Breast epithelium (tissue), 3 donors: ENCODE data around the gene USHBP1.
A peak's percentile ranks its signal among the peaks of the same experiment; 100 is the strongest.

Source experiments
- POLR2A ChIP-seq: fragments of 450-650 bp; IDR thresholded peaks from one replicate; pipeline ENCODE4 v1.6.1; 2016; ENCODE audit warnings: antibody characterized with exemption, mild to moderate bottlenecking, moderate library complexity
- POLR2AphosphoS5 ChIP-seq, 3 donors: sonication (generic); formaldehyde crosslinking; IDR thresholded peaks; one replicate each; pipeline ENCODE4 v1.6.1; 2017; ENCODE audit warnings: antibody characterized with exemption in 3 of 3
- TF ChIP-seq, protein P1 (sequence below), 3 donors: fragments of 450-650 bp; IDR thresholded peaks; one replicate each; pipeline ENCODE4 v1.5.1; 2016 to 2017; ENCODE audit warnings: antibody characterized with exemption in 3 of 3, mild to moderate bottlenecking in 3 of 3, moderate library complexity in 3 of 3

DNA sequence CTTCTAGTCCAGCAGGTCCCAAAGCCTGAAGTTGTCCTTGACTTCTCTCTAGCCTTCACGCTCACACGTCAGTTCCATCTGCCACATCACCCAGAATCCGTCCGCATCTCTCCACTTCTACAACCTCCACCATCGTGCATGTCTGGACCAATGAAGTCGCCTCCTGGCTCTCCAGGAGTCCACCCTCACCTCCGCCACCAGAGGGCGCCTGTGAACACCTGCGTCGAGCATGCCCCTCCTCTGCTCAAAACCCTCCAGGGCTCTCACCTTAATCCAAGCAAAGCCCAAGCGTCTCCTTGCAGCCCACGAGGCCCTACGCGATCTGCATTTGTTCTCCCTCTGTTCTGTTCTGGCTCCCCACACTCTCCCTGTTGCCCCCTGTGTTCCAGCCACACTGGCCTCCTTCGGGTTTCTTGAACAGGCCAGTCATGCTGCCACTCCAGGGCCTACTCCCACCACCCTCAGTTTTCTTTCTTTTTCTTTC is 3.7 kb downstream of the USHBP1 start:
- TF ChIP-seq, protein P1, sequence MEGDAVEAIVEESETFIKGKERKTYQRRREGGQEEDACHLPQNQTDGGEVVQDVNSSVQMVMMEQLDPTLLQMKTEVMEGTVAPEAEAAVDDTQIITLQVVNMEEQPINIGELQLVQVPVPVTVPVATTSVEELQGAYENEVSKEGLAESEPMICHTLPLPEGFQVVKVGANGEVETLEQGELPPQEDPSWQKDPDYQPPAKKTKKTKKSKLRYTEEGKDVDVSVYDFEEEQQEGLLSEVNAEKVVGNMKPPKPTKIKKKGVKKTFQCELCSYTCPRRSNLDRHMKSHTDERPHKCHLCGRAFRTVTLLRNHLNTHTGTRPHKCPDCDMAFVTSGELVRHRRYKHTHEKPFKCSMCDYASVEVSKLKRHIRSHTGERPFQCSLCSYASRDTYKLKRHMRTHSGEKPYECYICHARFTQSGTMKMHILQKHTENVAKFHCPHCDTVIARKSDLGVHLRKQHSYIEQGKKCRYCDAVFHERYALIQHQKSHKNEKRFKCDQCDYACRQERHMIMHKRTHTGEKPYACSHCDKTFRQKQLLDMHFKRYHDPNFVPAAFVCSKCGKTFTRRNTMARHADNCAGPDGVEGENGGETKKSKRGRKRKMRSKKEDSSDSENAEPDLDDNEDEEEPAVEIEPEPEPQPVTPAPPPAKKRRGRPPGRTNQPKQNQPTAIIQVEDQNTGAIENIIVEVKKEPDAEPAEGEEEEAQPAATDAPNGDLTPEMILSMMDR (IDR thresholded peaks at IDR 0.05) = peak; percentile 64 to 91 (median 76)
- TF ChIP-seq POLR2A (no peak), POLR2AphosphoS5 (IDR thresholded peaks at IDR 0.05) (peak in 1 of 3 donors; percentile 32)
